Adrenal gland (tissue), 12 donors: Measurements from ENCODE around the gene AIFM3. TPM values are rescaled to one million over a fixed set of nuclear protein-coding genes. Genes with fewer than 3 reads are reported as not detected.

Source experiments
- DNase-seq, 7 donors: peaks; one replicate each; pipeline ENCODE4 v3.0.0-alpha.2; 2019 to 2020
- H3K27ac ChIP-seq, 5 donors: fragments of 200-600 bp; sonication (generic) in 4 of 5; 1 replicate in 3 of 5; 2 replicates in 2 of 5; pipeline versions ENCODE4 v1.5.1 to v1.8.0; 2016 to 2020; ENCODE audit warnings: mild to moderate bottlenecking in 1 of 5
- H3K27me3 ChIP-seq: fragments of 200-600 bp; 2 replicates; pipeline ENCODE4 v1.8.0; 2021
- H3K36me3 ChIP-seq, 2 donors: fragments of 200-600 bp; replicated peaks in 1 of 2; 1 replicate in 1 of 2; 2 replicates in 1 of 2; pipeline versions ENCODE4 v1.5.1 to v1.8.0; 2018 to 2022
- H3K4me1 ChIP-seq, 2 donors: fragments of 200-600 bp; replicated peaks in 1 of 2; 1 replicate in 1 of 2; 2 replicates in 1 of 2; pipeline versions ENCODE4 v1.5.1 to v1.8.0; 2018 to 2021
- H3K4me3 ChIP-seq, 4 donors: fragments of 200-600 bp; sonication (generic) in 3 of 4; one replicate each; pipeline ENCODE4 v1.5.1; 2016 to 2018
- H3K9me3 ChIP-seq, 3 donors: fragments of 200-600 bp; sonication (generic) in 1 of 3; replicated peaks in 1 of 3; 1 replicate in 2 of 3; 2 replicates in 1 of 3; pipeline versions ENCODE4 v1.5.1 to v1.8.0; 2016 to 2021
- CTCF ChIP-seq, 6 experiments: fragments of 450-650 bp in 4 of 6; fragments of 200-600 bp in 2 of 6; sonication (generic) in 1 of 6; IDR thresholded peaks; 1 replicate in 5 of 6; 2 replicates in 1 of 6; pipeline versions ENCODE4 v1.5.1 to v1.8.0; 2016 to 2021; ENCODE audit warnings: antibody characterized with exemption in 6 of 6, mild to moderate bottlenecking in 2 of 6, moderate library complexity in 1 of 6
- POLR2A ChIP-seq, 2 donors: fragments of 450-650 bp; IDR thresholded peaks; one replicate each; pipeline ENCODE4 v1.6.1; 2017; ENCODE audit warnings: antibody characterized with exemption in 2 of 2, mild to moderate bottlenecking in 2 of 2, moderate library complexity in 1 of 2
- WGBS, 4 donors: extraction: QIAGEN DNeasy Blood & Tissue Kit in 2 of 4; methylation state at CpG; one replicate each; pipeline versions ENCODE4 v1.1.5 to v1.1.7; 2013 to 2017; 5-methylcytosine and 5-hydroxymethylcytosine counted together
- intact Hi-C, 2 donors: fragments of 100-400 bp; cut with DNase I; formaldehyde crosslinking; loops; one replicate each; pipeline versions ENCODE4 v1.14.1 to v1.15.0; 2022 to 2023
- polyA plus RNA-seq, 3 donors: library from polyadenylated mRNA; stranded (reverse); fragments of 200-250 nt in 2 of 3; fragments of 350-450 nt in 1 of 3; fragmentation: Illumina TruSeq in 1 of 3; extraction: RNeasy Lipid Tissue Mini Kit (QIAGEN cat#74804) in 1 of 3; gene quantifications; one replicate each; pipeline ENCODE4 v1.2.3, GENCODE V29; 2013 to 2014
- total RNA-seq, 9 donors: library from RNA; depleted of rRNA in 4 of 9; stranded (reverse); fragments of >200 nt in 4 of 9; fragments of 120-200 nt in 1 of 9; fragmentation: NEBNext Ultra II Directional in 1 of 9; extraction: Animal tissue kit (Norgen Biotek cat#: 25700) in 1 of 9; gene quantifications; one replicate each; pipeline versions ENCODE4 v1.1.0 to v1.2.4, GENCODE V29; 2013 to 2023
- donor health status: healthy with polysubstance abuse.
- donor health status: Bipolar disorder and iron deficiency.
- donor health status: DM: yes; HTN: yes; CAD: no.
- donor health status: DM: no; HTN: no; CAD: no.
- donor health status: DM: no; HTN: no; CAD: no.
- donor health status: DM: yes; HTN: yes; CAD: no.

The AIFM3 gene
- total and polyA plus RNA-seq, 12 donors, result 0.37 to 9.1 (median 2.2) TPM

GRCh38 chr22:20963201-20964052, 3.6 kb upstream of the AIFM3 start:
- H3K27ac ChIP-seq, result no peak overlapping the region
- TF ChIP-seq CTCF (IDR thresholded peaks at IDR 0.05) (no peak), POLR2A (IDR thresholded peaks at IDR 0.05) (no peak)
- H3K9me3 ChIP-seq, result no peaks in the 10 kb centered on the region
- H3K4me3 ChIP-seq, result no peak overlapping the region
- WGBS, 4 donors, result 70 to 80% (median 76%) methylated on average over 3 to 7 of the region's 7 CpGs
- no peaks in the 10 kb centered on the region for H3K27me3 ChIP-seq
- intact Hi-C loops, result no loop called here
- no peak for DNase-seq
- H3K36me3 ChIP-seq, result no peaks in the 10 kb centered on the region
- H3K4me1 ChIP-seq, result peaks cover 6 to 9% of the 10 kb centered on the region in 2 donors

GRCh38 chr22:20964090-20964798, 2.8 kb upstream of the AIFM3 start:
- H3K27ac ChIP-seq, result no peak overlapping the region
- no peaks in the 10 kb centered on the region for H3K36me3 ChIP-seq
- H3K4me1 ChIP-seq, result peaks cover 6 to 9% of the 10 kb centered on the region in 2 donors
- TF ChIP-seq POLR2A (IDR thresholded peaks at IDR 0.05) (no peak), CTCF (IDR thresholded peaks at IDR 0.05) (no peak)
- no peak for DNase-seq
- H3K9me3 ChIP-seq, result no peaks in the 10 kb centered on the region
- 50 to 65% (median 60%) methylated on average over 5 to 6 of the region's 6 CpGs for WGBS, 4 donors
- peak overlapping the region in 1 of 4 donors; percentile 65 for H3K4me3 ChIP-seq
- no peaks in the 10 kb centered on the region for H3K27me3 ChIP-seq
- intact Hi-C loops, result no loop called here

- TF ChIP-seq POLR2A (IDR thresholded peaks at IDR 0.05) (no peak), CTCF (IDR thresholded peaks at IDR 0.05) (no peak)
- H3K36me3 ChIP-seq, result no peaks in the 10 kb centered on the region
- no peak for DNase-seq
- no peaks in the 10 kb centered on the region for H3K9me3 ChIP-seq
- H3K4me3 ChIP-seq, result peak overlapping the region in 1 of 4 donors; percentile 65
- H3K27ac ChIP-seq, result no peak overlapping the region
- peaks cover 6 to 9% of the 10 kb centered on the region in 2 donors for H3K4me1 ChIP-seq
- intact Hi-C loops, result no loop called here
- no peaks in the 10 kb centered on the region for H3K27me3 ChIP-seq
- WGBS, 4 donors, result 2 to 9% (median 2%) methylated on average over 6 to 28 of the region's 28 CpGs; no CpG with 5 or more reads in 1 of the 4 donors
Observed at GRCh38 chr22:20964799-20965103, 2.3 kb upstream of the AIFM3 start.

- H3K27ac ChIP-seq, result no peak overlapping the region
- peak overlapping the region in 1 of 4 donors; percentile 65 for H3K4me3 ChIP-seq
- peaks cover 6 to 9% of the 10 kb centered on the region in 2 donors for H3K4me1 ChIP-seq
- no peak for TF ChIP-seq CTCF (IDR thresholded peaks at IDR 0.05)
- no peak for TF ChIP-seq POLR2A (IDR thresholded peaks at IDR 0.05)
- WGBS, 4 donors, result 10 to 19% (median 13%) methylated on average over 5 to 59 of the region's 65 CpGs
- DNase-seq, result no peak
- no peaks in the 10 kb centered on the region for H3K9me3 ChIP-seq
- no peaks in the 10 kb centered on the region for H3K36me3 ChIP-seq
- intact Hi-C loops, result no loop called here
- no peaks in the 10 kb centered on the region for H3K27me3 ChIP-seq
Observed at GRCh38 chr22:20965104-20965887, 1.8 kb upstream of the AIFM3 start.
